ENCODE data around the gene GPN1. TPM values are rescaled to one million over a fixed set of nuclear protein-coding genes. Genes with fewer than 3 reads are reported as not detected.

Gene GPN1
- total RNA-seq, 1 donor from 2014 or later = 63.9 TPM

GRCh38 chr2:27652341-27652740 lies 23.5 kb downstream of the GPN1 start:
- no peaks in the 10 kb centered on the region for H3K27me3 ChIP-seq (ENCODE audit: insufficient read depth, low read length)
- H3K4me2 ChIP-seq (ENCODE audit: low read length) = peak overlapping the region; percentile 1
- Mint-ChIP-seq H3K4me1 (ENCODE audit: low read depth, unreplicated experiment) (peaks cover 21% of the 10 kb centered on the region), H3K4me3 (ENCODE audit: unreplicated experiment) (no peak overlapping the region), H3K36me3 (ENCODE audit: low read depth, unreplicated experiment) (peaks cover 9% of the 10 kb centered on the region), H3K27me3 (ENCODE audit: low read depth, unreplicated experiment) (no peaks in the 10 kb centered on the region), H3K9me3 (ENCODE audit: unreplicated experiment) (no peaks in the 10 kb centered on the region), H3K27ac (ENCODE audit: unreplicated experiment) (no peak overlapping the region)
- peak overlapping the region; percentile 31 for H3K27ac ChIP-seq (ENCODE audit: low read depth, low read length)
- H3K9me3 ChIP-seq (ENCODE audit: insufficient read depth, low read depth, low read length) = no peaks in the 10 kb centered on the region
- TF ChIP-seq CTCF (IDR thresholded peaks at IDR 0.05; ENCODE audit: insufficient read depth, low read depth, low read length) = no peak
- FAIRE-seq (no peak), DNase-seq (ENCODE audit: low read depth) (no peak)
- H3K9ac ChIP-seq (ENCODE audit: low read length) = no peak overlapping the region
- H2AFZ ChIP-seq (ENCODE audit: low read depth, low read length) = no peak overlapping the region
- peaks cover 23% of the 10 kb centered on the region for H4K20me1 ChIP-seq (ENCODE audit: insufficient read depth, low read length)
- H3K36me3 ChIP-seq (ENCODE audit: insufficient read depth, low read length) = peaks cover 58% of the 10 kb centered on the region
- H3K79me2 ChIP-seq (ENCODE audit: insufficient read depth, low read length) = peaks cover 2% of the 10 kb centered on the region
- no peak overlapping the region for H3K4me3 ChIP-seq (ENCODE audit: insufficient read depth, low read depth, low read length)
- peaks cover 28% of the 10 kb centered on the region for H3K4me1 ChIP-seq (ENCODE audit: insufficient read depth, low read length)

- FAIRE-seq = no peak
- H4K20me1 ChIP-seq (ENCODE audit: insufficient read depth, low read length) = peaks cover 23% of the 10 kb centered on the region
- TF ChIP-seq EZH2 (IDR thresholded peaks at IDR 0.05; ENCODE audit: insufficient read depth, low read length) (no peak), CTCF (IDR thresholded peaks at IDR 0.05; ENCODE audit: insufficient read depth, low read depth, low read length) (no peak)
- H3K9ac ChIP-seq (ENCODE audit: low read length) = no peak overlapping the region
- no peak overlapping the region for H2AFZ ChIP-seq (ENCODE audit: low read depth, low read length)
- peaks cover 62% of the 10 kb centered on the region for H3K36me3 ChIP-seq (ENCODE audit: insufficient read depth, low read length)
- H3K27me3 Mint-ChIP-seq (ENCODE audit: low read depth, unreplicated experiment) = no peaks in the 10 kb centered on the region
- peak overlapping the region; percentile 15 for H3K27ac ChIP-seq (ENCODE audit: low read depth, low read length)
- no peaks in the 10 kb centered on the region for H3K27me3 ChIP-seq (ENCODE audit: insufficient read depth, low read length)
- H3K9me3 ChIP-seq (ENCODE audit: insufficient read depth, low read depth, low read length) = no peaks in the 10 kb centered on the region
- peaks cover 28% of the 10 kb centered on the region for H3K4me1 ChIP-seq (ENCODE audit: insufficient read depth, low read length)
- no peaks in the 10 kb centered on the region for H3K9me3 Mint-ChIP-seq (ENCODE audit: unreplicated experiment)
- no peak for DNase-seq (ENCODE audit: low read depth)
- no peak overlapping the region for H3K27ac Mint-ChIP-seq (ENCODE audit: unreplicated experiment)
- peaks cover 2% of the 10 kb centered on the region for H3K79me2 ChIP-seq (ENCODE audit: insufficient read depth, low read length)
- H3K36me3 Mint-ChIP-seq (ENCODE audit: low read depth, unreplicated experiment) = peaks cover 11% of the 10 kb centered on the region
- peak overlapping the region; percentile 1 for H3K4me2 ChIP-seq (ENCODE audit: low read length)
- H3K4me3 Mint-ChIP-seq (ENCODE audit: unreplicated experiment) = no peak overlapping the region
- H3K4me3 ChIP-seq (ENCODE audit: insufficient read depth, low read depth, low read length) = no peak overlapping the region
- peaks cover 17% of the 10 kb centered on the region for H3K4me1 Mint-ChIP-seq (ENCODE audit: low read depth, unreplicated experiment)
Measured at GRCh38 chr2:27652790-27653189, 23.9 kb downstream of the GPN1 start.

- H3K27me3 ChIP-seq (ENCODE audit: insufficient read depth, low read length) = no peaks in the 10 kb centered on the region
- H3K79me2 ChIP-seq (ENCODE audit: insufficient read depth, low read length) = peaks cover 2% of the 10 kb centered on the region
- no peak for DNase-seq (ENCODE audit: low read depth)
- peaks cover 23% of the 10 kb centered on the region for H4K20me1 ChIP-seq (ENCODE audit: insufficient read depth, low read length)
- Mint-ChIP-seq H3K27me3 (ENCODE audit: low read depth, unreplicated experiment) (no peaks in the 10 kb centered on the region), H3K4me3 (ENCODE audit: unreplicated experiment) (no peak overlapping the region), H3K36me3 (ENCODE audit: low read depth, unreplicated experiment) (peaks cover 11% of the 10 kb centered on the region), H3K4me1 (ENCODE audit: low read depth, unreplicated experiment) (peaks cover 16% of the 10 kb centered on the region), H3K9me3 (ENCODE audit: unreplicated experiment) (no peaks in the 10 kb centered on the region), H3K27ac (ENCODE audit: unreplicated experiment) (no peak overlapping the region)
- no peaks in the 10 kb centered on the region for H3K9me3 ChIP-seq (ENCODE audit: insufficient read depth, low read depth, low read length)
- no peak overlapping the region for H3K4me2 ChIP-seq (ENCODE audit: low read length)
- H3K27ac ChIP-seq (ENCODE audit: low read depth, low read length) = peak overlapping the region; percentile 15
- peaks cover 56% of the 10 kb centered on the region for H3K36me3 ChIP-seq (ENCODE audit: insufficient read depth, low read length)
- H3K9ac ChIP-seq (ENCODE audit: low read length) = no peak overlapping the region
- no peak overlapping the region for H3K4me3 ChIP-seq (ENCODE audit: insufficient read depth, low read depth, low read length)
- H2AFZ ChIP-seq (ENCODE audit: low read depth, low read length) = no peak overlapping the region
- FAIRE-seq = no peak
- no peak for TF ChIP-seq CTCF (IDR thresholded peaks at IDR 0.05; ENCODE audit: insufficient read depth, low read depth, low read length)
- no peak for TF ChIP-seq EZH2 (IDR thresholded peaks at IDR 0.05; ENCODE audit: insufficient read depth, low read length)
- peaks cover 28% of the 10 kb centered on the region for H3K4me1 ChIP-seq (ENCODE audit: insufficient read depth, low read length)
Measured at GRCh38 chr2:27653397-27653796, 24.5 kb downstream of the GPN1 start.
